ENCODE data around the gene MANF.
A peak's percentile ranks its signal among the peaks of the same experiment; 100 is the strongest.

MANF gene

GRCh38 chr3:51373658-51374421, 11.3 kb upstream of the MANF start:
- no peak for DNase-seq

GRCh38 chr3:51374456-51374855, 10.6 kb upstream of the MANF start:
- DNase-seq = no peak

GRCh38 chr3:51375136-51375535, 10.0 kb upstream of the MANF start:
- DNase-seq = no peak

GRCh38 chr3:51375571-51375970, 9.5 kb upstream of the MANF start:
- DNase-seq = no peak

- peak; percentile 47 for DNase-seq
Measured at GRCh38 chr3:51378065-51378464, 7.0 kb upstream of the MANF start.

GRCh38 chr3:51378726-51379125, 6.4 kb upstream of the MANF start:
- no peak for DNase-seq

- peak; percentile 79 for DNase-seq
Measured at GRCh38 chr3:51379301-51379700, 5.8 kb upstream of the MANF start.

GRCh38 chr3:51379746-51380455, 5.2 kb upstream of the MANF start:
- no peak for DNase-seq

GRCh38 chr3:51380601-51381332, 4.3 kb upstream of the MANF start:
- DNase-seq = no peak

GRCh38 chr3:51381333-51381705, 3.8 kb upstream of the MANF start:
- no peak for DNase-seq

- DNase-seq = no peak
Measured at GRCh38 chr3:51382076-51382745, 2.9 kb upstream of the MANF start.

- DNase-seq = no peak
Measured at GRCh38 chr3:51382947-51383578, 2.0 kb upstream of the MANF start.

- peak; percentile 58 for DNase-seq
Measured at GRCh38 chr3:51384055-51384725, 901 bp upstream of the MANF start.

GRCh38 chr3:51385621-51386091, 565 bp downstream of the MANF start:
- DNase-seq = no peak

- peak; percentile 46 for DNase-seq
Measured at GRCh38 chr3:51386159-51386851, 1.2 kb downstream of the MANF start.

- DNase-seq = no peak
Measured at GRCh38 chr3:51386852-51387229, 1.8 kb downstream of the MANF start.

GRCh38 chr3:51387281-51387680, 2.2 kb downstream of the MANF start:
- DNase-seq = peak; percentile 73

GRCh38 chr3:51388286-51389029, 3.4 kb downstream of the MANF start:
- peak; percentile 68 for DNase-seq

- DNase-seq = peak; percentile 83
Measured at GRCh38 chr3:51389423-51390183, 4.5 kb downstream of the MANF start.

Measured in hematopoietic multipotent progenitor cell treated with erythropoietin and hydrocortisone succinate and interleukin-3 and kit ligand, for 6 days (in vitro differentiated cells).